GM21717 (cell line): ENCODE measurements around the gene SSBP3.

Experiments
- ATAC-seq: cut with Tn5 transposase; IDR thresholded peaks from one replicate; pipeline ENCODE4 v1.9.1; 2021; ENCODE audit warnings: mild to moderate bottlenecking, moderate library complexity; ENCODE audit not compliant: unreplicated experiment

Gene SSBP3

DNA sequence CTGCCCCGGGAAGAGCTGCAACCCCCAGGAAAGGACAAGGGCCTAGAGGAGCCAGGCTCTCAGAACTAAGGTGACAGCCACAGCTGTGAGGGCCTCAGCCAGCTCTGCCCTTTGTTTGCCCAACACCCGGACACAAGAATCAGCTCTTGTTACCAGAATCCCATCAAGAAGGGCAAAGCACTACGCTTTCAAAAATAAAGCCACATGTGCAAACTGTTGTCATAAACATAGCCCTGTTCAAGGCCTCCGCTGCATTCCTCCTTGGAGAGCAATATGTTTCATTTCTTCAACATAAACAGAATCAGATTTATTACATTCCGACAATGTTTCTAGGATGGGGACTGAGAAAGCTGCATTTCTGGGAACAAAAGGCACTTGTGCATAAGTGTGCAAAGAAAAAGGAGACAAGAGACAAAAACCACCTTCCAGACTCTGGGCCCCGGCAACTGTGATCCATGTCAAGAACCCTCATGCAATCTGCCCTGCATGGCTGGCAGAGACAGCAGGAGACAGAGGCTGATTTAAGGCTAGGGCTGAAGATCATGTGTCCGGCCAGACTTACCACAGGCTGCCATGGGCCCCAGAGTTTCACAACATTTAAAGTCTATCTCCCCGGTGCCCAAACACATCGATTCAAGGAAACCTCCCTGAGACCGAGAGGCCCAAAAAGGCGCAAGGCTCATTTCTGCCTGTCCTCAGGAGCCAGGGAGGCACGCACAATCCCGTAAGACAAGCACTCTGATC is 71.0 kb downstream of the SSBP3 start:
- ATAC-seq, result no peak

DNA sequence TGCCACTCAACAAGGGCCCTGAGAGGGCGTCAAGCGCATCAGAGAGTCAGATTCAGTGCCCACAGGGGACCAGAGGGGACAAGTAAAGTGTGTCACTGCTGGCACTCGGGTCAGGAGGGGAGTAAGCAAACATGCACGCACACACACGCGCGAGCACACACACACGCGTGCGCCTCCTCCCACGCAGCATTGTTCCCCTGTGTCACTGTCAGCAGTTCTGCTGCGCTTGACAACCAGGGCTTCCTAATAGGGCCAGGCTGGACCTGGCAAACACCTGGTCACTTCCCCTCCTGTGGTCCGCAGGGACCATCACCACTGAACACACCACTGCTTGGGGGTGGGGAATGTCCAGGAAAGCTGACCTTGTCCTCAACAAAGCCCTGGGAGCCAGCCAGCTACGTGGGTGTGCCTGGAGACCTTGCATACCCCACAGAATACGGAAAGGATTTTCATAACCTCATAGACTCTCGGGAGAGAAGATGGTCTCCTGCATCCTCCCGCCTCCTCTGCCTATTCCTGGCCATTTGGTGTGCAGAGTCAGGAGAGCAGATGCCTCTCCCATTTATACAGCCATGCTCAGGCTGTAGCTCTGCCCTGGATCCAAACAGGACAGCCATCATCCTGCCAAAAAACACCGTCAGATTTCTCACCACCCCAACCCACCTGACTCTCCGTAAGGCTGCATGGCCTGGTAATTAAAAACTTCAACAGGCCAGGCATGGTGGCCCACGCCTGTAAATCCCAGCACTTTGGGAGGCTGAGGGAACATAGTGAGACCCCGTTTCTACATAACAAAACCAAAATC is 73.2 kb downstream of the SSBP3 start:
- no peak for ATAC-seq

DNA sequence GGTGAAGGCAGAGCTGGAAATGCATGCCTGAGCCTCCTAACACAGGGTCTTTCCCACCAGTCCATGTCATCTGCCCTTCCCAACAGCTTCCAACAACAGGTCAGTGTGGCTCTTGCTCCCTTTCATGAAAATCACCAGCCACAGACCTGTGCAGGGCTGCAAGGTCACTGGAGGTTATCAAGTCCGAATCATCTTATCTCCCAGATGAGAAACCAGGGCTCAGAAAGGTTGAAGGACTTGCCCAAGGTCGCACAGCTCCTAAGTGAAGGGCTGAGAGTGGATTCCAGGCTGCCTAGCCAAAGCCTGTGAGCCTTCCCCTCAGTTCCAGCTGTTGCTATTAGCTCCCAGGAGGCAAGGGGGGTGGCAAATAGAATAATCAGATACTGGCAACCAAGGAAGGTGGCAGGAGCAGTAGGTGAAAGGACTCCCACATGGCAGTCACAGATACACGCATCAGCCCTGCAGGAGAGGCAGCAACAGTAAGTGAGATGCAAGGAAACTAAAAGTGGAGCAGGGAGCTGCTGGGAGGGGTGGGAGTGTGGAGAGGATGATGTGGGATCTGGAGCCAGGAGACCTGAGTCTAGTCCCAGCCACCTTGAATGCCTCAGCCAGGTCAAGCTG is 74.2 kb downstream of the SSBP3 start:
- ATAC-seq, result no peak

DNA sequence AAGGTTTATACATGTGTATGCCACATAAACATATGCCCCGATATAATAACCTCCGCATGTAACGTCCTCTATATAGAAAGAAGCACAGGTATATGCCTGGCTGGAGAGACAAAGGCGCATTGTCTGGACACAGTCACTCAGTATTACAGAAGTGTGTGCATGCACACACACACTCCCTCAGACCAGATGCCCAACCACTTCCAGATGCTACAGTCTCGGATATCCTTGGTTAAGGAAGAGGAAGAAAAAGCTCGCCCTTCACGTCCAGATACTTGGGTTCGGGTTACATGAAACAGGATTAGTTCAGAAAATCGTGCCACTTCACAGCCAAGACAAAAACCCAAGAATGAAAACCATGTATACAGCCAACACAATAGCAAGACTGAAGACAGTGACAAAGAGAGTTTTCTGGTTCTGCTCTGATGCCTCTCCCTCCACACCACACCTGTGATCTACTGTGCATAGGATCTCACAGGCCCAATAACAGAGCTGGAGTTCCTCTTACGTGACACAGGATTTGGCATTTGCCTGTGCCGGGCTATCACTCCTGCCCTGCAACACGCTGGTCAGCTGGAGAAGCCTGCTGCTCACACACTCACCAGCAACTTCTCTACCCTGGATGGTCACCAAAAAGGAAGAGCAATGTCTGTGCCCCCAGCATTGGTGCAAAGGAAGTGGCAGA is 75.0 kb downstream of the SSBP3 start:
- no peak for ATAC-seq

DNA sequence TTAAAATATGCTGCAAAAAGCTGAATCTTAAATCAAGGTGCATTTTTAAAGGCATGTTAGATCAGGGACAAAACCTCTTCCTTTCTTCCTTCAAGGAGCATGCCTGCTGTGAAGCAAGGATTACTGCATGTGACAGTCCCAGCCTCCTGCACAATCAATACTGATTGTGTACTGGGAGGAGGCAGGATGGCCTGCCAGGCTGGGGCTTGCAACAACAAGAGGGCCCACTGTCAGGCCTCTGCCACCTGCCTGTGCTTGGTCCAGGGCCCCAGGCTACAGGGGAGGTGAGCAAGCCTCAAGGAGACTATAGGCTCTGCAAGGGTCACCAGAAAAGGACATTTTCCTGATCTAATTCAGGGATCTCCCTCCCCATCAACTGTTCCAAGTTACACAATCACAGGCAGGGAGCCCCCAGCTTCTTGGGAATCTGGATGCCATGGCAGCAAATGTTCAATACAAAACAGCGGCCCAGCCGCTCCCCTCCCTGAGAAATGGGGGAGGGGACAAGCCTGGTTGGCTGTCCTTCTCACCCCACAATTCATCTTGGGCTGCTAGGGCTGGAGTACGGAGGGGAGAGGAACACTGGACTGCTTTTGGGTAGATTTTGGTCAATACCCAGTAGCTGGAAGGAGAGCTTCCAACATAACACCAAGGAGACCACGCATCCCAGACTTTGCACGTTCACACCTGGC is 76.7 kb downstream of the SSBP3 start:
- ATAC-seq, result no peak

DNA sequence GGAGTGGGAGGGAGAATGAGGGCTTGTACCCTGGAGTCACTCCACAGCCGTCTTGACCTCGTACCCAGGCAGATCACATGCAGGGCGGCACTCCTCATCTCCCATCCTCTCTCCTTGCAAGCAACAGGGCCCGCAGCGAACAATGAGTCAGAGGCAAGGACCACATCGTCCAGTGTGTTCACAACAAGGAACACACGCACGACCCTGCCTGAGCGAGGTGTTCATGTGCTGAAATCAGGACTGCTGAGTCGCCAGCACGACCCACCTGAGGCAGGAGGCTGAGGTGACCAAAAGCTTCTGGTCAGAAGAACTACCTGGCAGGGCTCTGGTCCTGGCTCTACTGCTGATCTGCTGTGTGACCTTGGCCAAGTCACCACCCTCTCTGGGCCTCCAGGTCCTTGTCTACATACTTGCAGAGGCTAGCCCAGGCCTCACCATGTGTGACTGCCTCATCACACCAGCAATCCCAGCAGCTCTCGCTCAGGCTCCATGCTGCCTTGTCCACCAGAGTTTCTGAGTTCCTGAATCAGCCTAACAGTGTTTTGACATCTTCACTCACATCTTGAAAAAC is 78.0 kb downstream of the SSBP3 start:
- no peak for ATAC-seq

DNA sequence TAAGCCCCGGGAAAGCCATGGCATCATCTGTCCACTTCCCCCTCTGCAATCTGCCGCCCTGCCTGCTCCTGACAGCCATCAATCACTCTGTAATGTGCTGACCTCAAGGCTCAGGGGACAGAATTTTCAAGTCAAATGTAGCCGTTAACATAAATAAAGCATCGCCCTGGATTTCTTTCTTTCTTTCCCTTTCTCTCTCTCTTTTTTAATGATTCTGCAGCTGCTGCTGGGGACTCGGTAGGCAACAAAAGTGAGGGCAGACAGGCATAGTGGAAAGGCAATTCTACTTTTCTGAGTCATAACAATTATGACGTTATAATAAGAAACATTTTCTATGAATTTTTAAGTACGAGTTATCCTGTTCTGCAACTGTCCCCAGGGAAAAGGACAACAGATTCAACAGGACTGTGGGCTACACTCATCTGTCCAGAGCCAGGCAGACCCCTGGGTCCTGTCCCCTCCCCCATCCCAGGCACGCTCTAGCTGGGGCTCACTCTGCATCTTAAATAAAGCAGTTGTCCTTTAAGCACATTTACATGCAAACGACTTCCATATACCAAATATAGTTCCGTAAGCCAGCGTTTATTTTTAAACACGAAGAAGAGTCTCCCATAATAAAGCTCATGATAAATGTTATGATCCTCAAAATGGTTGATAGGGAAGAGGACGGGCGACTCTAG is 78.7 kb downstream of the SSBP3 start:
- ATAC-seq, result no peak

DNA sequence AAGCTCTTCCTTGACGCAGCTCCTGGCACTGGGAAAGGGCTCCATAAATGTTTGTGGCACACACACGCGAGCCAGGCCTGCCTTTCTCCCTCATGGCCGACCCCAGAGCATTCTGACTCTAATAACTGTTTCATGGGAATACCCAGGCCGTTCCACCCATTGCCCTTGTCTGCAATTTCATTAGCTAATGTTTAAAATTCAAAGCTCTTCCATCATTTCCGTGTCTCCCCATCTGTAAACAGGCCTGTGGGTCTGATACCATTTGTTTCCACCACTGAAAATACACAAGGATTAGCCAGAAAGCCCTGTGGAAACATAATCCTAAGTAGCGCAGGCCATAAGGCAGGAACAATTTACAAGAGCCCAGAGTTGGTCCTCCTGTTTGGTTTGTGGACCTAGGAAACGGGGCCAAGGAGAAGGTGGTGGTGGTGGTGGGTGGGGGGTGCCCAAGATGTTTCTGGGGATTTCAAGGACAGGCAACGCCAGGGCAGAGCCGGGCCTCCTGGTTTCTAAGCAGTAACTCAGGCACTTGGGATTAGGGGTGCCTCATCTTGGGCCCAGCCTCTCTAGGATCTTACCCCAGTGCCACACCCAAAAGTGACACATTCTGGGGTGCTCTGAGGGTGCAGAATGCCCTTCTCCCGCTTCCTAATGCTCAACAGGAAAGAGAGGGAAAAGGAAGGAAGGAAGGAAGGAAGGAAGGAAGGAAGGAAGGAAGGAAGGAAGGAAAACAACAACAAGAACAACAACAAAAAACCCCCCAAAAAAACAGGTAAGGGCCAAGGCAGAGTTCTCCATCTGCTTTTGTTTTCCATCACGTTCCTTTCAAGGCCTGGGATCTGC is 79.4 kb downstream of the SSBP3 start:
- no peak for ATAC-seq

DNA sequence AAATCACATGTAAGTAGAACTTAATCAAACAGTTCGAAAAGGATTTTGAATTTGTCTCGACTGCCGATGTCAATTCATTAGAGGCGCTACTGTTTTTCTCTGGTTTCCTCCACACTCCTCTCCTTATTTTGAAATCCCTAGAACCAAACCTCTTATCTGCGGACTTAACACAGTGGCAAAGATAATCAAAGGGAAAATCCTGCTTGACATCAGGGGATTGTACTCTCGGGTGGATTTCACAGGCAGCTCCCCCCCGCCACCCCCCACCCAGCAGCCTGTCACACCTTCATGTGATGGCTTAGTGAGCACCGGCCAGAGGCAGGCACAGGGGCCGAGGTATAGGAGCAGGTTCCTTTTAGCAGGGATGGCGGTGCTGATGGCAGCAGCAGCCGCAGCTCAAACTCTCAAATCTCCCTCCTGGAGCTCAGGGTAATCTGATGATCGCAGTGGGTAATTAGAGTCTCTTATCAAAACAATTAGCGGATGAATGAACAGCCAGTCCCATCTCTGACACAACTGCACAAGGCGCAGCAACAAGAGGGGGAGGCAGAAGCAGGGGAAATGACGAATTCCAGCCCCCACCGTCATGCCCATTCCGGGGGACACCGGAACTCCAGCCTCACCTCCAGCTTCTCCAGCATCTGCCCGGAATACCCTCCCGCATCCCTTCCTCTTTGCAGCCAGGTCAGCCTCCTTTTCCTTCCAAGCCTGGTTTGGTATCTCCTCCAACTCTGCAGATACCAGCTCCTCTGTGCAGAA is 80.3 kb downstream of the SSBP3 start:
- ATAC-seq, result no peak

DNA sequence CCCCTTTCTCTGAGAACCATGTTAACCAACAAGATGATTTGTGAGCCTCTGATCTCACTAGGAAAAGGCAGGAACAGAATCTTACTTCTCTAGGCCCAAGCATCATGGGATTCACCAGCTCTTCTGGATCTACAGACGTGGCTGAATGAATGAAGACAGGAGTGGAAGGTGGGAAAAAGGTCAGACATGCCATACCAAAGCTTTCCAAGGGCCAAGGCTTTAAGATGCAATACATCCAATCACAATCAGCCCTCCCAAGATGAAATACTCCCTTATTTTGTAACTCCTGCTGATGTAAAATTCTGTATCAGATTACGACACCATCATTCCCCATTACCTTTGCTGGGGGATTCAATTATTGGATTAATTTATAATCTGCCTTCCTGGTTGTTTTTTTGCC is 80.9 kb downstream of the SSBP3 start:
- no peak for ATAC-seq

DNA sequence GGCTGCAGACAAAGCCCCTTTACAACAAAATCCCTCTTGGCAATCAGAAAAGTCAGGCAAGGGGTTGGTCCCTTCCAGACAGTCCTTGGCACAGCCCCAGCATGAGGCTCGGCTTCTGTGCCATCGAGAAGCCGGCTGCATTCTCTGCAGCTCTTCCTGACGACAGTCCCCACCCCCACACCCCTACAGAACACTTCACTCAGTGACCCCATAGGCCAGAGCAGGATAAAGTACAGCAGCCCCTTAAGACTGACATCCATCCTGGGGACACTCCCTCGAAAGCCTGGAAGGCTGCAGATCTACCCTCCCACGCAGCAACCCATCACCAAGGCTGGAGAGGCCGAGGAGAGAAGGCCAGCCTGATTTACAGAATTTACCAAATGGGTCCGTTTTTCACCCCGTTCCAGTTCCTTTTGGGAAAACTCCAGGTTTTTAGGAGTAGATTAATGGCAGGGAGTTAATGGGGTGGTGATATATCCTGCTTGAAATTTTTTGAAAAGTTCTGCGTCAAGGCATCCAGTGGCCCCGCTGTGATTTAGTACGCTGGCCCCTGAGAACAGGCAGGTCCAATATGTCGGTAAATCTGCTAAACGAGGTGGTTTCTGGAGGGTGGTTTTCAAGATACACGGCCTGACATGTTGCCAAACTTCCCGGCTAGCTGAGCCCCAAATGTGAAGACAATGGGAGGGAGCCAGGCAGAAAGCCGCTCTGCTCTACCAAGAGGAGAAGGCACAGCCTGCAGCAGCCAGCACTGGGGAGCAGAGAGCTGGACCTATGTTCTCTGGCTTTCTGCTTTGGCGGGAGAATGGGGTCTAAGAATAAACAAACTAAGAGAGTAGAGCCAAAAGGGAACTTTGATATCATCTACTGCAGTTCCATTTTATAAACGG is 81.7 kb downstream of the SSBP3 start:
- ATAC-seq, result no peak

DNA sequence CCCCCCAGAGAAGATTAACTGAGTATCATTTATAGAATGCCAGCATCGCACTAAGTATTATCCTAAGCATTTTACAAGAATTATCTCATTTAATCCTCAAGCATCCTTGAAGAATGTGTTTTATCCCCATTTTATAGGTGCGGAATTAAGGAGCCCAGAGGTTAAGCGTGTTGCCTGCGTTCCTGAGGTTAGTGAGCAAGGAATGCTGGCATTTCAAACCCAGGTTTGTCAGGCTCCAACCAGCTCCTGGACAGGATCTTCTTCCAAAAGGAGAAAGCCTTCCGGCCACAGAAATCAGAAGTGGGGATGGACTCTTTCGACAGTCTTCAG is 82.3 kb downstream of the SSBP3 start:
- no peak for ATAC-seq

DNA sequence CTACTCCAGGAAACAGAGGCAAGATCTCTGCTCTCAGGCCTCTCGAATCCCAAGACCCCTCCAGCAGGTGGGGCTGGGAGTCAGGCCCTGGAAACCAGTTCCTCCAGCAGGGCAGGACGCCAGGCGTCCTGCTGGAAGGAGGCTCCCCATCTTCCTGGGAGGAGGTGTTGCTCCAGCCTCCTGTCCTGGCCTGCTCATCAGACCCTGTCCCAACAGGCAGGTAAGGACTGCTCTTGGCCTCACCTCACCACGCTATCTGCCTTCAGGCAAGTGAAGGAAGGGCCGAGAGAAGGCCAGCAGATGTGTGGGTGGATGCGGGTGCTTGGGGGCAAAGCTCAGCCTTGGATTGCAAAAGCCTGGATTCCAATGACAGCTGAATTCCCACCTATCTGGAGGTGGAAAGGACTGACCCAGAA is 82.9 kb downstream of the SSBP3 start:
- ATAC-seq, result no peak

DNA sequence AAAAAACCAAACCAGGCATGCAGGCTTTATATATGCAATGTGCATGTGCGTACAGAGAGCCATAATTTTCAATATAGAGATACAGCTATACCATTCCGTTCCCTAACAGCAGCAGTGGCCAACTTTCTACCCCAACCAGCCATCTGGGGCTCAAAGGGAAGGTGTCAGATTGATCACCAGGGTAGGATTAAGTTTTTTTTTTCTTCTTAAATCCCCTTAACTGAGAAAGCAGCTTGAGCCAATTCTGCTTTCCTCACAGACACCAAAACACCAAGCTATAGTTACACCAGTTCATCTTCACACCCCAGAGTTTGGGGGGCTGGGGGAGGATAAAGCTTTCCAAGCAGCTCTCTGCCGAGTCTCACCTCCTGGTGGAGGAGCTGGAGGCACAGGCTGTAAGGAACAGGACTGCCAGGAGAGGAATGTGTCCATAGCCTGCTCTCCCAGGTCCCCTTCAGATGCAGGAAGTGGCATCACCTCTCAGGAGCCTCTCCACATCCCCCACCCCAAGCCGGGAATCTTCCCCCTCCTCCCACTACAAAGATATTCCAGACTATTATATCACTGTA is 87.9 kb downstream of the SSBP3 start:
- ATAC-seq, result no peak

DNA sequence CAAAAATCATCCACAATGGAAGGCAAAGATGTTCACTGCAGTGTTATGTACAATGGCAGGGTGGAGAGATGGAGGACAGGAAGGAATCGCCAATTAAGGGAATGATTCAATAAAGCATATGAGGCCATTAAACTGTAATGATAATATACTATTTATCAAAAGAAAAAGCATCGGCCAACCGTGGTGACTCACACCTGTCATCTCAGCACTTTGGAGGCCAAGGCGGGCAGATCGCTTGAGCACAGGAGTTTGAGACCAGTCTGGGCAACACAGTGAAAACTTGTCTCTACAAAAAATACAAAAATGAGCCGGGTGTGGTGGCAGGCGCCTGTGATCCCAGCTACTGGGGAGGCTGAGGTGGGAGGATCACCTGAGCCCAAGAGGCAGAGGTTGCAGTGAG is 89.1 kb downstream of the SSBP3 start:
- no peak for ATAC-seq

DNA sequence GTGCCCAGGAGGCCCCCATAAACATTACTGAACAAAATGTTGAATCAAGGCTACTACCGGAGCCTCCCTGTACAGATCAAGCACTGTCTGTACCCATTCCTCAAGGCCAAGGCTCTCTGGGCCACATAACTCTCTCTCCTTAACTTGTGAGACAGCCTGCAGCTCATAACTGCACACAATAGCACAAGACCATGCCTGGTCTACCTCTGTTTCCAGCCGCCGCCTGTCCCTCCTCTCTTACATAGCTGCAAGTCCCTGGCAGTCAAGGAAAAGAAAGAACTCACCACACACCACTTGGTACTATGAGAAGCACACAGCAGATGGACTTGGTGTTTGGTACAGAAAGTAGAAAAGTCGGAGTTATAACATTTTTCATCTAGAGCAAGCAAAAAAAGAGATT is 91.1 kb downstream of the SSBP3 start:
- no peak for ATAC-seq

DNA sequence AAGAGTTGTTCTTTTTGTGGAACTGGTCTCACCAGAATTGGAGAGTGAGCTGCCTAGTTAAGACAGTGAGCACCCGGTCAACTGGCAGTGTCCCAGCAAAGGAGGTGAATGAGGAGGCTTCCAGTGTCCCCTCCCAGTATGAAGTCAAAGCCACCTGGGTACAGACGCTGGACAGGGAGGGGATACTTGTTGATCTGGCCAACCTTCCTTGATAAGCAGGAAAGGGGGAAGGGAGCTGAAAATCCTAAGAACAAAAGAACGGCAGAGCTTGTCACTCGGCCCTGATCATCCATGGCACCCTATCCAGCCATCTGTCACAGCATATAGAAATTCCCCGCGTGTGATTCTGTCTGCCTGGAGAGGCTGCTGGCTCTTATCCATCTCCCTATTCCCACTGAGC is 91.5 kb downstream of the SSBP3 start:
- ATAC-seq, result no peak
